ENCODE measurements around the gene NHERF1.

GRCh38 chr17:74768763-74769114, 20.3 kb downstream of the NHERF1 start:
- TF ChIP-seq POLR2AphosphoS5 (IDR thresholded peaks at IDR 0.05) (no peak), CTCF (IDR thresholded peaks at IDR 0.05) (no peak), POLR2A (IDR thresholded peaks at IDR 0.05) (no peak)

All from prostate gland (tissue), 2 donors.